Keratinocyte (primary cell): ENCODE results near the gene P2RX2. TPM values are rescaled to one million over a fixed set of nuclear protein-coding genes. Genes with fewer than 3 reads are reported as not detected.

Experiments
- DNase-seq: peaks from one replicate; pipeline ENCODE4 v3.0.0-alpha.2; 2011; ENCODE audit warnings: low read depth, missing footprints, low spot score
- FAIRE-seq: peaks from 2 replicates; lab custom pipeline; 2011; peaks lifted over from hg19 to GRCh38; lab: Jason Lieb, UNC
- H2AFZ ChIP-seq: 2 replicates; pipeline ENCODE4 v1.6.0; 2012; ENCODE audit warnings: low read length, control low read depth, inconsistent platforms; ENCODE audit not compliant: control insufficient read depth
- H3K27ac ChIP-seq: 2 replicates; pipeline ENCODE4 v1.5.1; 2011; ENCODE audit warnings: low read length; ENCODE audit not compliant: control insufficient read depth, insufficient read depth
- H3K27me3 ChIP-seq: 3 replicates; pipeline ENCODE4 v1.6.0; 2011; ENCODE audit warnings: low read length; ENCODE audit not compliant: control insufficient read depth, insufficient read depth; ENCODE audit errors: extremely low read depth
- H3K36me3 ChIP-seq, 2 experiments: 2 replicates in 1 of 2; 3 replicates in 1 of 2; pipeline ENCODE4 v1.5.1; 2011; ENCODE audit warnings: low read length in 2 of 2, mild to moderate bottlenecking in 1 of 2; ENCODE audit not compliant: control insufficient read depth in 2 of 2, insufficient read depth in 2 of 2; ENCODE audit errors: extremely low read depth in 1 of 2
- H3K4me1 ChIP-seq: 3 replicates; pipeline ENCODE4 v1.5.1; 2011; ENCODE audit warnings: low read length; ENCODE audit not compliant: control insufficient read depth, insufficient read depth; ENCODE audit errors: extremely low read depth
- H3K4me2 ChIP-seq: 3 replicates; pipeline ENCODE4 v1.6.0; 2011; ENCODE audit warnings: low read depth, low read length; ENCODE audit not compliant: control insufficient read depth, insufficient read depth; ENCODE audit errors: extremely low read depth
- H3K4me3 ChIP-seq, 3 experiments: fragments of 200-600 bp in 1 of 3; sonication (generic) in 1 of 3; 2 replicates in 2 of 3; 3 replicates in 1 of 3; pipeline ENCODE4 v1.5.1; 2011 to 2016; ENCODE audit warnings: low read length in 3 of 3, mild to moderate bottlenecking in 3 of 3, control low read depth in 2 of 3, inconsistent platforms in 1 of 3, low read depth in 1 of 3, mixed read lengths in 1 of 3, mixed run types in 1 of 3, moderate library complexity in 1 of 3; ENCODE audit not compliant: control insufficient read depth in 2 of 3, insufficient read depth in 2 of 3; ENCODE audit errors: extremely low read depth in 1 of 3
- H3K79me2 ChIP-seq: 2 replicates; pipeline ENCODE4 v1.6.0; 2012; ENCODE audit warnings: low read length; ENCODE audit not compliant: control insufficient read depth, insufficient read depth
- H3K9ac ChIP-seq: 3 replicates; pipeline ENCODE4 v1.6.0; 2011; ENCODE audit warnings: low read length; ENCODE audit not compliant: control insufficient read depth, insufficient read depth; ENCODE audit errors: extremely low read depth
- H3K9me1 ChIP-seq: 3 replicates; pipeline ENCODE4 v1.6.0; 2011; ENCODE audit warnings: low read length; ENCODE audit not compliant: control insufficient read depth, insufficient read depth; ENCODE audit errors: extremely low read depth
- H3K9me3 ChIP-seq: 2 replicates; pipeline ENCODE4 v1.5.1; 2012; ENCODE audit warnings: low read depth, low read length; ENCODE audit not compliant: control insufficient read depth
- H4K20me1 ChIP-seq: 3 replicates; pipeline ENCODE4 v1.6.0; 2011; ENCODE audit warnings: low read length; ENCODE audit not compliant: control insufficient read depth, insufficient read depth; ENCODE audit errors: extremely low read depth
- EZH2 ChIP-seq: IDR thresholded peaks from one replicate; pipeline ENCODE4 v1.6.1; 2012; ENCODE audit warnings: inconsistent platforms, mild to moderate bottlenecking, low read length, moderate library complexity
- dilution Hi-C: fragments of 300-500 bp; cut with MboI; formaldehyde crosslinking; loops from one replicate; pipeline ENCODE4 v1.7.0; 2020; ENCODE audit warnings: low sequenced_read_pairs; ENCODE audit not compliant: extremely low pct_ligation_motif_present
- polyA plus RNA-seq, 5 experiments: library from polyadenylated mRNA; depleted of rRNA in 3 of 5; stranded (reverse) in 3 of 5; stranded (forward) in 1 of 5; unstranded in 1 of 5; fragments of >200 nt; gene quantifications; 1 replicate in 1 of 5; 2 replicates in 3 of 5; 3 replicates in 1 of 5; pipeline versions ENCODE4 v1.2.1 to v1.2.3, GENCODE V29; 2011 to 2012; ENCODE audit warnings: missing spikeins in 2 of 5, low read depth in 1 of 5, low replicate concordance in 1 of 5
- TF ChIP-seq, protein P1 (sequence below), 3 experiments: IDR thresholded peaks in 1 of 3; conservative IDR thresholded peaks in 1 of 3; optimal IDR thresholded peaks in 1 of 3; 2 replicates in 2 of 3; 3 replicates in 1 of 3; pipeline versions ENCODE3 to v1.5.1; 2011; ENCODE audit warnings: low read length in 3 of 3, mild to moderate bottlenecking in 3 of 3, moderate library complexity in 2 of 3, control low read depth in 1 of 3, inconsistent platforms in 1 of 3; ENCODE audit not compliant: insufficient read depth in 2 of 3; ENCODE audit errors: extremely low read depth in 1 of 3

Gene P2RX2
- polyA plus RNA-seq, 1 donor (not counting 4 experiments of a cell fraction or from before 2014, with no cell fraction given), result not detected

DNA sequence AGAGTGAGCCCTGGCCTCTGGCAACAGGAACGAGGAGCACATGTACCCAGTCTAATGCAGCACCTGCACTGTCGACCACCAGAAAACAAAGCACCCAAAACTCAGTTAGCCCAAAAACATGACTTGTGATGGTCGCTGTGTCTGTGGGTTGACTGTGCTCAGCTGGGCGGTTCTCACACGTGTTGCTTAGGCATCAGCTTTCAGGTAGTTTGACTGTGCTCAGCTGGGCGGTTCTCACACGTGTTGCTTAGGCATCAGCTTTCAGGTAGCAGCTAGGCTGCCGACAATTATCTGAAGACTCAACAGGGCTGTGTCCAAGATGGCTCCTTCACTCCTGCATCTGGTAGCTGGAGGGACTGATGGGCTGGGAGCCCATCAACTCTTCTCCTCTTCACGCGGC is 7.0 kb upstream of the P2RX2 start:
- peaks cover 67% of the 10 kb centered on the region for H3K27me3 ChIP-seq
- H3K79me2 ChIP-seq, result no peaks in the 10 kb centered on the region
- dilution Hi-C loops, result no loop called here
- H3K27ac ChIP-seq, result no peak overlapping the region
- H3K4me3 ChIP-seq, result no peak overlapping the region
- H3K9ac ChIP-seq, result no peak overlapping the region
- no peaks in the 10 kb centered on the region for H3K4me1 ChIP-seq
- TF ChIP-seq, protein P1, sequence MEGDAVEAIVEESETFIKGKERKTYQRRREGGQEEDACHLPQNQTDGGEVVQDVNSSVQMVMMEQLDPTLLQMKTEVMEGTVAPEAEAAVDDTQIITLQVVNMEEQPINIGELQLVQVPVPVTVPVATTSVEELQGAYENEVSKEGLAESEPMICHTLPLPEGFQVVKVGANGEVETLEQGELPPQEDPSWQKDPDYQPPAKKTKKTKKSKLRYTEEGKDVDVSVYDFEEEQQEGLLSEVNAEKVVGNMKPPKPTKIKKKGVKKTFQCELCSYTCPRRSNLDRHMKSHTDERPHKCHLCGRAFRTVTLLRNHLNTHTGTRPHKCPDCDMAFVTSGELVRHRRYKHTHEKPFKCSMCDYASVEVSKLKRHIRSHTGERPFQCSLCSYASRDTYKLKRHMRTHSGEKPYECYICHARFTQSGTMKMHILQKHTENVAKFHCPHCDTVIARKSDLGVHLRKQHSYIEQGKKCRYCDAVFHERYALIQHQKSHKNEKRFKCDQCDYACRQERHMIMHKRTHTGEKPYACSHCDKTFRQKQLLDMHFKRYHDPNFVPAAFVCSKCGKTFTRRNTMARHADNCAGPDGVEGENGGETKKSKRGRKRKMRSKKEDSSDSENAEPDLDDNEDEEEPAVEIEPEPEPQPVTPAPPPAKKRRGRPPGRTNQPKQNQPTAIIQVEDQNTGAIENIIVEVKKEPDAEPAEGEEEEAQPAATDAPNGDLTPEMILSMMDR (optimal IDR thresholded peaks at IDR 0.05 in 1 of 3, IDR thresholded peaks at IDR 0.05 in 1 of 3, conservative IDR thresholded peaks at IDR 0.05 in 1 of 3; ENCODE audit: extremely low read depth in 1 of 3, insufficient read depth in 2 of 3, low read length in 3 of 3), result no peak
- TF ChIP-seq EZH2, result no peak
- DNase-seq (no peak), FAIRE-seq (no peak)
- no peaks in the 10 kb centered on the region for H4K20me1 ChIP-seq
- H3K4me2 ChIP-seq, result no peak overlapping the region
- H3K9me3 ChIP-seq, result peaks cover 2% of the 10 kb centered on the region
- no peaks in the 10 kb centered on the region for H3K36me3 ChIP-seq
- H3K9me1 ChIP-seq, result no peaks in the 10 kb centered on the region
- no peak overlapping the region for H2AFZ ChIP-seq

DNA sequence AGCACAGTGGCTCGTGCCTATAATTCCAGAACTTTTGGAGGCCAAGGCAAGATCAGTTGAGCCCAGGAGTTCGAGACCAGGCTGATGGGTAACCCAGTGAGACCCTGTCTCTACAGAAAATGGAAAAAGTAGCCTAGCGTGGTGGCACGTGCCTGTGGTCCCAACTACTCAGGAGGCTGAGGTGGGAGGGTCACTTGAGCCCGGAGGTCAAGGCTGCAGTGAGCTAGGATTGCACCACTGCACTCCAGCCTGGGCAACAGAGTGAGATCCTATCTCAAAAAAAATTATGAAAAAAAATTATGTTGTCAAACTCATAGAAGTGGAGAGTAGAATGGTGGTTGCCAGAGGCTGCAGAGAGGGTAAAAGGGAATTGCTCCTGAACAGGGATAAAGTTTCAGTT is 4.5 kb upstream of the P2RX2 start:
- no peak for TF ChIP-seq EZH2
- TF ChIP-seq, protein P1 (optimal IDR thresholded peaks at IDR 0.05 in 1 of 3, IDR thresholded peaks at IDR 0.05 in 1 of 3, conservative IDR thresholded peaks at IDR 0.05 in 1 of 3; ENCODE audit: extremely low read depth in 1 of 3, insufficient read depth in 2 of 3, low read length in 3 of 3), result no peak
- H3K9me1 ChIP-seq, result no peaks in the 10 kb centered on the region
- H4K20me1 ChIP-seq, result no peaks in the 10 kb centered on the region
- H3K4me2 ChIP-seq, result no peak overlapping the region
- peaks cover 8% of the 10 kb centered on the region for H3K9me3 ChIP-seq
- no peak overlapping the region for H3K9ac ChIP-seq
- H3K4me3 ChIP-seq, result no peak overlapping the region
- peaks cover 66% of the 10 kb centered on the region for H3K27me3 ChIP-seq
- FAIRE-seq (no peak), DNase-seq (no peak)
- dilution Hi-C loops, result no loop called here
- no peaks in the 10 kb centered on the region for H3K36me3 ChIP-seq
- no peak overlapping the region for H3K27ac ChIP-seq
- no peak overlapping the region for H2AFZ ChIP-seq
- H3K4me1 ChIP-seq, result no peaks in the 10 kb centered on the region
- no peaks in the 10 kb centered on the region for H3K79me2 ChIP-seq
